ENCODE measurements around the gene SDC1. TPM values are rescaled to one million over a fixed set of nuclear protein-coding genes. Genes with fewer than 3 reads are reported as not detected.

SDC1 gene
- total RNA-seq, 1 donor from 2014 or later, result 11.1 TPM

DNA sequence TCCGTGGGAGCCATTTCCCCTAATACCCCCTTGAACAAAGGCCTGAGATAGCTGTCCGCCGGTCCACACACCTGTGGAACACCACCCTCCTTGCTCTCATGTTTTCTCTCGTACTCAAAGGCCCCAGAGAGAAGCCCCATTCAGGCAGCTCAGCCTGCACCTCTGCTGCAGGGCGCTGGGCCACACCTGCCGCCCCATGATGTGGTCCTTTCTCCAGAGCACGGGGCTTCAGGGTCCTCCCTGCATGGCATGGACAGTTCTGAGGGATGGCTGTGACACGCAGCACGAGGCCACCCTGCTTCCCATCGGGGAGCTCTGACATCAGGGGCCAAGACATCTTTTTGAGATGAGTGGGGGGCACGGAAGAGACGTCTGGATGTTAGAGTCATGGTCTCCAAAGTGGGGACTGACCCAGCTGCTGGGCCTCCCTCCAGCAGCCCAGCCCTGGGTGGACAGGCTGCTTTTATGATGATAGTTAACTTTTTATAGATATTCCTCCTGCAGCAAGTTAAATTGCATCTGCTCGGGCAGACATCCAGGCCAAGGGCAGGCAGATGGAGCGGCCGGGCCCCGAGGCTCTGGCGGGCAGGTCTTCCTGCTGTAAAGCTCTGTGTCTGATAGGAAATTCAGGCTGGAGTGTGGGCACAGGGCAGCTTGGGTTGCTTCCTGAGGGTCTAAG, 56.7 kb downstream of the SDC1 start:
- Mint-ChIP-seq H3K27ac (ENCODE audit: unreplicated experiment) (no peak overlapping the region), H3K36me3 (ENCODE audit: unreplicated experiment) (no peaks in the 10 kb centered on the region), H3K4me1 (ENCODE audit: unreplicated experiment) (no peaks in the 10 kb centered on the region), H3K9me3 (ENCODE audit: unreplicated experiment) (no peaks in the 10 kb centered on the region), H3K4me3 (ENCODE audit: unreplicated experiment) (no peak overlapping the region), H3K27me3 (ENCODE audit: unreplicated experiment) (no peaks in the 10 kb centered on the region)
- TF ChIP-seq, protein P1, sequence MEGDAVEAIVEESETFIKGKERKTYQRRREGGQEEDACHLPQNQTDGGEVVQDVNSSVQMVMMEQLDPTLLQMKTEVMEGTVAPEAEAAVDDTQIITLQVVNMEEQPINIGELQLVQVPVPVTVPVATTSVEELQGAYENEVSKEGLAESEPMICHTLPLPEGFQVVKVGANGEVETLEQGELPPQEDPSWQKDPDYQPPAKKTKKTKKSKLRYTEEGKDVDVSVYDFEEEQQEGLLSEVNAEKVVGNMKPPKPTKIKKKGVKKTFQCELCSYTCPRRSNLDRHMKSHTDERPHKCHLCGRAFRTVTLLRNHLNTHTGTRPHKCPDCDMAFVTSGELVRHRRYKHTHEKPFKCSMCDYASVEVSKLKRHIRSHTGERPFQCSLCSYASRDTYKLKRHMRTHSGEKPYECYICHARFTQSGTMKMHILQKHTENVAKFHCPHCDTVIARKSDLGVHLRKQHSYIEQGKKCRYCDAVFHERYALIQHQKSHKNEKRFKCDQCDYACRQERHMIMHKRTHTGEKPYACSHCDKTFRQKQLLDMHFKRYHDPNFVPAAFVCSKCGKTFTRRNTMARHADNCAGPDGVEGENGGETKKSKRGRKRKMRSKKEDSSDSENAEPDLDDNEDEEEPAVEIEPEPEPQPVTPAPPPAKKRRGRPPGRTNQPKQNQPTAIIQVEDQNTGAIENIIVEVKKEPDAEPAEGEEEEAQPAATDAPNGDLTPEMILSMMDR (IDR thresholded peaks at IDR 0.05), result no peak
- no peak for DNase-seq (ENCODE audit: extremely low spot score, unreplicated experiment)

DNA sequence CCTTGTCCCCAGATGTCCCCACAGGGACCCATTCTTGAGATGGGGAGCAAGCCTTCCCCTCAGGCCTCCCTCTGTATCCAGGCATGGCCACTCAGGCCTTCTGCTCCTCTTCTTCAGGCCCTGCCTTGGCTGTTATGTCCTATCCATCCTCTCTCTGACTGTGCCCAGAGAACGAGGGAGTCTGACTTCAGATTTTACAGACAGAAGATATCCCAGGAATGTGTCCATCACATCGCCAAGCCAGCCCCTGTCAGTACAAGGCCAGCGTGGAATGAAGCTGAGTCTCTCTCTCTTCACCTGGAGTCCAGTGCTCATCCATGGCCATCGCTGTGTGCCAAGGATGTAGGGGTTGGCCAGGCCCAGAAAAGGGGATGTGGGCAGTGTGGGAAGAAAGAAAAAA, 57.6 kb downstream of the SDC1 start:
- no peak overlapping the region for H3K27ac Mint-ChIP-seq (ENCODE audit: unreplicated experiment)
- H3K4me1 Mint-ChIP-seq (ENCODE audit: unreplicated experiment), result no peaks in the 10 kb centered on the region
- no peak for DNase-seq (ENCODE audit: extremely low spot score, unreplicated experiment)
- H3K4me3 Mint-ChIP-seq (ENCODE audit: unreplicated experiment), result no peak overlapping the region
- no peaks in the 10 kb centered on the region for H3K9me3 Mint-ChIP-seq (ENCODE audit: unreplicated experiment)
- H3K27me3 Mint-ChIP-seq (ENCODE audit: unreplicated experiment), result peaks cover under 1% of the 10 kb centered on the region
- TF ChIP-seq, protein P1 (IDR thresholded peaks at IDR 0.05), result no peak
- no peaks in the 10 kb centered on the region for H3K36me3 Mint-ChIP-seq (ENCODE audit: unreplicated experiment)

DNA sequence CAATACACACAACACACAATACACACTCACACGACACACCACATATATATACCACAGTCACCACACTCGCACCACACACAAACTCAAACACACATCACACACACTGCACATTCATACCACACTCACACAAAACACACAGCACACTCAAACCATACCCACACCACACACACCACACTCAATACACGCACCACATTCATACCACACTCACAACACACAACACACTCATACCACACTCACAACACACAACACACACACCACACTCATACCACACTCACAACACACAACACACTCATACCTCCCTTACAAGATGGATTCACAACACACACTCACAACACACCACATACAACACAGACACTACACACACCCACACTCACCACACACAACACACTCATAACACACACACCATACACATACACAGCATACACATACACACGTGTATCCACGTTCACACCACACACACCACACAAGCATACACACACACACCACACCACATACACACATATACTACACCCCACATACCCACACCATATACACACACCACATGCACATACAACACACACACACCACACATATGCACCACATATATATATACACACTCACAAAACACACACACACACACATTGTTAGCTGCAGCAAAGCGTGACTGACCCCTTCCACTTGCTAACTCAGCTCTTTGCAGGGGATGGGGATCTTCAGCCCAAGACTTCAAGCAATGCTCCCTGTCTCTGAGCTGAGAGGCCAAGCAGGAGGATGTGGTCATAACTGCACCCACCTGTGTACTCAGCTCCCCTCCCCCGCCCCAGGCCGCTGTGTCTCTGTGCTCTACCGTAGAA, 59.0 kb downstream of the SDC1 start:
- Mint-ChIP-seq H3K9me3 (ENCODE audit: unreplicated experiment) (no peaks in the 10 kb centered on the region), H3K4me1 (ENCODE audit: unreplicated experiment) (no peaks in the 10 kb centered on the region), H3K4me3 (ENCODE audit: unreplicated experiment) (no peak overlapping the region), H3K27me3 (ENCODE audit: unreplicated experiment) (peaks cover 3% of the 10 kb centered on the region), H3K36me3 (ENCODE audit: unreplicated experiment) (no peaks in the 10 kb centered on the region), H3K27ac (ENCODE audit: unreplicated experiment) (no peak overlapping the region)
- TF ChIP-seq, protein P1 (IDR thresholded peaks at IDR 0.05), result no peak
- no peak for DNase-seq (ENCODE audit: extremely low spot score, unreplicated experiment)

DNA sequence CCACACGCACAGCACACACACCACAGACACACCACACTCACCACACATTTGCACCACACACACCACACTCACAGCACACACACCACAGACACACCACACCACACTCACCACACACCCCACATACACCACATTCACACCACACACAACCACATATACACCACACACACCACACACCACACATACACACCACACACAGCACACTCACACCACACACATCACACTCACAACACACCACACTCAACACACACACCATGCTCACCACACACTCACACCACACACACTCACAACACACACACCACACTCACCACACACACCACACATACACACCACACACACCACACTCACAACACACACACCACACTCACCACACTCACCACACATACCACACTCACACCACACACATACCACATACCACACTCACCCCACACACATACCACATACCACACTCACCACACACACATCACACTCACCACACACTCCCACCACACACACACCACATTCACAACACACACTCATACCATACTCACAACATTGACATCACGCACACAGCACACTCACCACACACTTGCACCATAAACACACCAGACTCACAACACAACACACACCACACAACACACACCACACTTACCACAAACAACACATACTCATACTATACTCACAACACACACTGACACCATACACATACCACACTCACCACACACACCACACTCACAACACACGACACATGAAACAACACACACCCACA, 60.0 kb downstream of the SDC1 start:
- H3K4me3 Mint-ChIP-seq (ENCODE audit: unreplicated experiment), result no peak overlapping the region
- no peaks in the 10 kb centered on the region for H3K4me1 Mint-ChIP-seq (ENCODE audit: unreplicated experiment)
- no peak for DNase-seq (ENCODE audit: extremely low spot score, unreplicated experiment)
- no peak overlapping the region for H3K27ac Mint-ChIP-seq (ENCODE audit: unreplicated experiment)
- TF ChIP-seq, protein P1 (IDR thresholded peaks at IDR 0.05), result no peak
- H3K27me3 Mint-ChIP-seq (ENCODE audit: unreplicated experiment), result peaks cover 3% of the 10 kb centered on the region
- no peaks in the 10 kb centered on the region for H3K36me3 Mint-ChIP-seq (ENCODE audit: unreplicated experiment)
- H3K9me3 Mint-ChIP-seq (ENCODE audit: unreplicated experiment), result peaks cover 3% of the 10 kb centered on the region
